Measurements from ENCODE around the gene SCART1. TPM values are rescaled to one million over a fixed set of nuclear protein-coding genes. Genes with fewer than 3 reads are reported as not detected.

Gene SCART1
- total and polyA plus RNA-seq, 10 of the 15 experiments (the other 5 are each of a cell fraction or from before 2014, with no cell fraction given), result 0.05 to 22.0 (median 0.58) TPM

DNA sequence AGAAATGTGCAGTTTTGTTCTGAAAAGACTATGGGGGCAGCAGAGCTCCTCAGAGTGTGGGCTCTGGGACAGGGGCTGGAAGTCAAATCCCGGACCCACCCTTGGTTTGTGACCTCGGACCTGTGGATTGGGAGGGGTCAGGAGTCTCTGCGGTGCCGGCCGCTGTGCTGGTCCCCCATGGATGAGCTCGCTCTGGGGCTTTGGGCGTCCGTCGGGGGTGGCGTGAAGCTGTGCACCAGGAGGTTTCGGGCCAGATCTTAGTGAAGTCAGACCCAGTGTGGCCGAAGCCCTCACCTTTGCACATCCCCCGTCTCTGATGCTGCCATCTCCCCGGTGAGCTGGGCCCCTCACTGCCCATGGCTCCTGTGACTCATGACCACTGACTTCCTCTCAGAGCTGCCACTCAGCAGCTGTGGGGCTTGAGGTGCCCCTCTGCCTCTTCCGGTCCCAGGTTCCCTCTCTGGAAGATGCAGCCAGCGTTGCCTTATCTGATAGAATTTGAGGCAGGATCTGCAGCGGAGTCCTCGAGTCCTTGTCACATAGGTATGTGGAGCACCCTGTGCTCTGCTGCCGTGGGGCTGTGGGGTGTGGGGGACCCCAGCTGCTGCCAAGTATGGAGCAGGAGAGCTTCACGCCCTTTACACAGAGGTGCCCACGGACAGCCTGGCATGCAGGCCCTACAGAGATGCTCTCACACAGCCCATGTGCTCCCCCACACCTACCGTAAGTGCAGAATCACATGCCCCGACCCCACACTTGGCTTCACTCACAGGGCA, 11.4 kb upstream of the SCART1 start:
- intact Hi-C loops (cut with micrococcal nuclease; ENCODE audit: unreplicated experiment), result no loop called here
- Histone ChIP-seq H3K79me2 (ENCODE audit: control insufficient read depth, insufficient read depth, low read length) (no peaks in the 10 kb centered on the region), H3K4me3 (no peak overlapping the region), H4K20me1 (ENCODE audit: control insufficient read depth, insufficient read depth) (no peaks in the 10 kb centered on the region), H3K27ac (ENCODE audit: control insufficient read depth, insufficient read depth) (no peak overlapping the region), H3K27me3 (replicated peaks in 1 of 2; ENCODE audit: control insufficient read depth in 2 of 2, insufficient read depth in 2 of 2, low read length in 1 of 2) (no peaks in the 10 kb centered on the region), H2AFZ (ENCODE audit: control insufficient read depth, low read depth, low read length) (no peak overlapping the region), H3K9me3 (replicated peaks; ENCODE audit: control insufficient read depth, insufficient read depth, low read length) (no peaks in the 10 kb centered on the region; the same call in 2 of the 3 replicates), H3K4me2 (ENCODE audit: control insufficient read depth, insufficient read depth) (no peak overlapping the region), H3K4me1 (ENCODE audit: control insufficient read depth, insufficient read depth, low read length) (no peaks in the 10 kb centered on the region), H3K9ac (ENCODE audit: control insufficient read depth, insufficient read depth, low read length) (no peak overlapping the region), H3K36me3 (ENCODE audit: control insufficient read depth in 2 of 2, insufficient read depth in 2 of 2, low read length in 1 of 2) (no peaks in the 10 kb centered on the region)
- DNase-seq (ENCODE audit: low read depth, low spot score) (no peak), ATAC-seq (no peak), FAIRE-seq (no peak)
- ChIA-PET POLR2A (no interaction called here), CTCF (interaction anchor here (0.7 to 1.1 kb wide), 3 partner anchors 9 to 113 kb away, joined by 3 to 4 read pairs (median 4); partner anchors contain the start of gene PAOX), SMC1A (ENCODE audit: uncharacterized antibody, unreplicated experiment) (no interaction called here), RAD21 (ENCODE audit: unreplicated experiment) (no interaction called here)
- TF ChIP-seq FOXK2 (IDR thresholded peaks at IDR 0.05) (no peak), RBBP5 (conservative IDR thresholded peaks at IDR 0.05) (no peak), TARDBP (IDR thresholded peaks at IDR 0.05; ENCODE audit: borderline replicate concordance) (no peak), ESRRA (IDR thresholded peaks at IDR 0.05; ENCODE audit: low read length) (no peak), SMAD1 (IDR thresholded peaks at IDR 0.05; ENCODE audit: low read depth, partially characterized antibody) (no peak), IKZF1 (conservative IDR thresholded peaks at IDR 0.05) (no peak), JUND (IDR thresholded peaks at IDR 0.05; ENCODE audit: low read depth, low read length) (no peak), SRF (IDR thresholded peaks at IDR 0.05; ENCODE audit: low read depth in 2 of 2, low read length in 2 of 2) (no peak), SPI1 (IDR thresholded peaks at IDR 0.05; ENCODE audit: borderline replicate concordance, insufficient read depth, low read depth, low read length) (no peak), RAD51 (IDR thresholded peaks at IDR 0.05) (no peak), CBX3 (IDR thresholded peaks at IDR 0.05; ENCODE audit: borderline replicate concordance, low read depth) (no peak), HDGF (IDR thresholded peaks at IDR 0.05) (no peak), TBL1XR1 (IDR thresholded peaks at IDR 0.05; ENCODE audit: low read depth, low read length) (no peak), CBX5 (IDR thresholded peaks at IDR 0.05; ENCODE audit: low read depth) (no peak), SUZ12 (IDR thresholded peaks at IDR 0.05; ENCODE audit: unreplicated experiment) (no peak), PAX5 (IDR thresholded peaks at IDR 0.05; ENCODE audit: borderline replicate concordance, low read depth, low read length) (no peak), MEF2B (IDR thresholded peaks at IDR 0.05; ENCODE audit: partially characterized antibody, poor library complexity, severe bottlenecking) (no peak)
- TF ChIP-seq, protein P1, sequence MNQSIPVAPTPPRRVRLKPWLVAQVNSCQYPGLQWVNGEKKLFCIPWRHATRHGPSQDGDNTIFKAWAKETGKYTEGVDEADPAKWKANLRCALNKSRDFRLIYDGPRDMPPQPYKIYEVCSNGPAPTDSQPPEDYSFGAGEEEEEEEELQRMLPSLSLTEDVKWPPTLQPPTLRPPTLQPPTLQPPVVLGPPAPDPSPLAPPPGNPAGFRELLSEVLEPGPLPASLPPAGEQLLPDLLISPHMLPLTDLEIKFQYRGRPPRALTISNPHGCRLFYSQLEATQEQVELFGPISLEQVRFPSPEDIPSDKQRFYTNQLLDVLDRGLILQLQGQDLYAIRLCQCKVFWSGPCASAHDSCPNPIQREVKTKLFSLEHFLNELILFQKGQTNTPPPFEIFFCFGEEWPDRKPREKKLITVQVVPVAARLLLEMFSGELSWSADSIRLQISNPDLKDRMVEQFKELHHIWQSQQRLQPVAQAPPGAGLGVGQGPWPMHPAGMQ (IDR thresholded peaks at IDR 0.05; ENCODE audit: borderline replicate concordance), result no peak
- TF ChIP-seq, protein P2, sequence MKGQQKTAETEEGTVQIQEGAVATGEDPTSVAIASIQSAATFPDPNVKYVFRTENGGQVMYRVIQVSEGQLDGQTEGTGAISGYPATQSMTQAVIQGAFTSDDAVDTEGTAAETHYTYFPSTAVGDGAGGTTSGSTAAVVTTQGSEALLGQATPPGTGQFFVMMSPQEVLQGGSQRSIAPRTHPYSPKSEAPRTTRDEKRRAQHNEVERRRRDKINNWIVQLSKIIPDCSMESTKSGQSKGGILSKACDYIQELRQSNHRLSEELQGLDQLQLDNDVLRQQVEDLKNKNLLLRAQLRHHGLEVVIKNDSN (IDR thresholded peaks at IDR 0.05; ENCODE audit: borderline replicate concordance, extremely low read length, insufficient read depth, low read depth, low read length), result no peak
- in situ Hi-C loops (cut with MboI), result no loop called here
- no TSS peak for BruUV-seq (replicated peaks)
- 44% methylated on average over 20 of the region's 23 CpGs for WGBS (ENCODE audit: insufficient coverage, insufficient replicate concordance, low lambda C conversion rate, missing lambda C conversion rate)
